Measurements from ENCODE around the gene AFAP1L2.

- TF ChIP-seq, protein P1, sequence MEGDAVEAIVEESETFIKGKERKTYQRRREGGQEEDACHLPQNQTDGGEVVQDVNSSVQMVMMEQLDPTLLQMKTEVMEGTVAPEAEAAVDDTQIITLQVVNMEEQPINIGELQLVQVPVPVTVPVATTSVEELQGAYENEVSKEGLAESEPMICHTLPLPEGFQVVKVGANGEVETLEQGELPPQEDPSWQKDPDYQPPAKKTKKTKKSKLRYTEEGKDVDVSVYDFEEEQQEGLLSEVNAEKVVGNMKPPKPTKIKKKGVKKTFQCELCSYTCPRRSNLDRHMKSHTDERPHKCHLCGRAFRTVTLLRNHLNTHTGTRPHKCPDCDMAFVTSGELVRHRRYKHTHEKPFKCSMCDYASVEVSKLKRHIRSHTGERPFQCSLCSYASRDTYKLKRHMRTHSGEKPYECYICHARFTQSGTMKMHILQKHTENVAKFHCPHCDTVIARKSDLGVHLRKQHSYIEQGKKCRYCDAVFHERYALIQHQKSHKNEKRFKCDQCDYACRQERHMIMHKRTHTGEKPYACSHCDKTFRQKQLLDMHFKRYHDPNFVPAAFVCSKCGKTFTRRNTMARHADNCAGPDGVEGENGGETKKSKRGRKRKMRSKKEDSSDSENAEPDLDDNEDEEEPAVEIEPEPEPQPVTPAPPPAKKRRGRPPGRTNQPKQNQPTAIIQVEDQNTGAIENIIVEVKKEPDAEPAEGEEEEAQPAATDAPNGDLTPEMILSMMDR (IDR thresholded peaks at IDR 0.05; ENCODE audit: poor library complexity, severe bottlenecking), result no peak
- TF ChIP-seq, protein P2, sequence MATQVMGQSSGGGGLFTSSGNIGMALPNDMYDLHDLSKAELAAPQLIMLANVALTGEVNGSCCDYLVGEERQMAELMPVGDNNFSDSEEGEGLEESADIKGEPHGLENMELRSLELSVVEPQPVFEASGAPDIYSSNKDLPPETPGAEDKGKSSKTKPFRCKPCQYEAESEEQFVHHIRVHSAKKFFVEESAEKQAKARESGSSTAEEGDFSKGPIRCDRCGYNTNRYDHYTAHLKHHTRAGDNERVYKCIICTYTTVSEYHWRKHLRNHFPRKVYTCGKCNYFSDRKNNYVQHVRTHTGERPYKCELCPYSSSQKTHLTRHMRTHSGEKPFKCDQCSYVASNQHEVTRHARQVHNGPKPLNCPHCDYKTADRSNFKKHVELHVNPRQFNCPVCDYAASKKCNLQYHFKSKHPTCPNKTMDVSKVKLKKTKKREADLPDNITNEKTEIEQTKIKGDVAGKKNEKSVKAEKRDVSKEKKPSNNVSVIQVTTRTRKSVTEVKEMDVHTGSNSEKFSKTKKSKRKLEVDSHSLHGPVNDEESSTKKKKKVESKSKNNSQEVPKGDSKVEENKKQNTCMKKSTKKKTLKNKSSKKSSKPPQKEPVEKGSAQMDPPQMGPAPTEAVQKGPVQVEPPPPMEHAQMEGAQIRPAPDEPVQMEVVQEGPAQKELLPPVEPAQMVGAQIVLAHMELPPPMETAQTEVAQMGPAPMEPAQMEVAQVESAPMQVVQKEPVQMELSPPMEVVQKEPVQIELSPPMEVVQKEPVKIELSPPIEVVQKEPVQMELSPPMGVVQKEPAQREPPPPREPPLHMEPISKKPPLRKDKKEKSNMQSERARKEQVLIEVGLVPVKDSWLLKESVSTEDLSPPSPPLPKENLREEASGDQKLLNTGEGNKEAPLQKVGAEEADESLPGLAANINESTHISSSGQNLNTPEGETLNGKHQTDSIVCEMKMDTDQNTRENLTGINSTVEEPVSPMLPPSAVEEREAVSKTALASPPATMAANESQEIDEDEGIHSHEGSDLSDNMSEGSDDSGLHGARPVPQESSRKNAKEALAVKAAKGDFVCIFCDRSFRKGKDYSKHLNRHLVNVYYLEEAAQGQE (IDR thresholded peaks at IDR 0.05; ENCODE audit: borderline replicate concordance), result no peak
- TF ChIP-seq EP300 (conservative IDR thresholded peaks at IDR 0.05; ENCODE audit: poor library complexity, severe bottlenecking) (no peak), TAF1 (IDR thresholded peaks at IDR 0.05; ENCODE audit: low read depth) (no peak), EZH2 (IDR thresholded peaks at IDR 0.05; ENCODE audit: borderline replicate concordance, insufficient read depth, low read length, poor library complexity, severe bottlenecking) (no peak), SMC3 (conservative IDR thresholded peaks at IDR 0.05; ENCODE audit: poor library complexity) (no peak), MXI1 (conservative IDR thresholded peaks at IDR 0.05; ENCODE audit: poor library complexity, severe bottlenecking) (no peak)
These were observed 44.6 kb upstream of the AFAP1L2 start for GRCh38 chr10:114448897-114449296.

Measured in neural cell (in vitro differentiated cells).